ENCODE data around the gene DCAF15. TPM values are rescaled to one million over a fixed set of nuclear protein-coding genes. Genes with fewer than 3 reads are reported as not detected.

Gene DCAF15
- total RNA-seq, 2 donors from 2014 or later, result 7.0 to 20.4 TPM

- 72 to 80% methylated on average over 12 of the region's 12 CpGs for WGBS, 2 donors
- Histone ChIP-seq H3K27me3 (no peaks in the 10 kb centered on the region), H3K27ac (no peak overlapping the region), H3K9me3 (no peaks in the 10 kb centered on the region), H3K4me3 (no peak overlapping the region), H3K36me3 (replicated peaks in 1 of 2; ENCODE audit: insufficient read depth in 1 of 2, low read depth in 2 of 2) (peaks cover 6 to 9% of the 10 kb centered on the region in 2 donors), H3K4me1 (no peaks in the 10 kb centered on the region)
- ATAC-seq (no peak), DNase-seq (no peak)
- TF ChIP-seq POLR2A (IDR thresholded peaks at IDR 0.05) (no peak), CTCF (IDR thresholded peaks at IDR 0.05) (no peak)
- intact Hi-C loops (cut with DNase I), result no loop called here
Observed at GRCh38 chr19:13974073-13974472, 21.8 kb downstream of the DCAF15 start.

- ATAC-seq, result no peak
- Histone ChIP-seq H3K4me1 (no peaks in the 10 kb centered on the region), H3K27ac (no peak overlapping the region), H3K27me3 (no peaks in the 10 kb centered on the region), H3K9me3 (no peaks in the 10 kb centered on the region), H3K4me3 (no peak overlapping the region), H3K36me3 (replicated peaks in 1 of 2; ENCODE audit: insufficient read depth in 1 of 2, low read depth in 2 of 2) (peaks cover 0 to 5% of the 10 kb centered on the region in 2 donors)
- TF ChIP-seq CTCF (IDR thresholded peaks at IDR 0.05), result no peak
- no peak for TF ChIP-seq POLR2A (IDR thresholded peaks at IDR 0.05)
- no peak for DNase-seq
- 86 to 92% methylated on average over 9 to 11 of the region's 11 CpGs for WGBS, 2 donors
- intact Hi-C loops (cut with DNase I), result no loop called here
Observed at GRCh38 chr19:13975870-13976269, 23.6 kb downstream of the DCAF15 start.

- H3K27me3 ChIP-seq, result no peaks in the 10 kb centered on the region
- no peak for TF ChIP-seq POLR2A (IDR thresholded peaks at IDR 0.05)
- TF ChIP-seq CTCF (IDR thresholded peaks at IDR 0.05), result no peak
- H3K4me1 ChIP-seq, result no peaks in the 10 kb centered on the region
- intact Hi-C loops (cut with DNase I), result no loop called here
- H3K9me3 ChIP-seq, result no peaks in the 10 kb centered on the region
- no peak for DNase-seq
- H3K4me3 ChIP-seq, result no peak overlapping the region
- H3K36me3 ChIP-seq (replicated peaks in 1 of 2; ENCODE audit: insufficient read depth in 1 of 2, low read depth in 2 of 2), result peaks cover 0 to 4% of the 10 kb centered on the region in 2 donors
- 91% methylated on average over 12 of the region's 12 CpGs for WGBS, 2 donors
- ATAC-seq, result no peak
- H3K27ac ChIP-seq, result no peak overlapping the region
Observed at GRCh38 chr19:13976446-13976845, 24.1 kb downstream of the DCAF15 start.

- Histone ChIP-seq H3K4me3 (no peak overlapping the region), H3K27me3 (no peaks in the 10 kb centered on the region), H3K27ac (peak overlapping the region in 2 of 4 donors; percentile 6 to 31), H3K4me1 (no peaks in the 10 kb centered on the region), H3K36me3 (replicated peaks in 1 of 2; ENCODE audit: insufficient read depth in 1 of 2, low read depth in 2 of 2) (peaks cover 0 to 2% of the 10 kb centered on the region in 2 donors), H3K9me3 (no peaks in the 10 kb centered on the region)
- WGBS, 2 donors, result 90 to 91% methylated on average over 7 to 11 of the region's 12 CpGs
- no peak for ATAC-seq
- DNase-seq, result no peak
- TF ChIP-seq CTCF (IDR thresholded peaks at IDR 0.05) (no peak), POLR2A (IDR thresholded peaks at IDR 0.05) (no peak)
- intact Hi-C loops (cut with DNase I), result no loop called here
Observed at GRCh38 chr19:13977803-13978202, 25.5 kb downstream of the DCAF15 start.

All from body of pancreas (tissue), 4 donors.